ENCODE measurements around the gene AKAP17A.
A peak's percentile ranks its signal among the peaks of the same experiment; 100 is the strongest.

The AKAP17A gene

GRCh38 chrX:1629244-1629643 lies 37.8 kb downstream of the AKAP17A start:
- Histone ChIP-seq H3K27me3 (peaks cover 20% of the 10 kb centered on the region; the same call in 1 of the 2 replicates), H4K20me1 (no peaks in the 10 kb centered on the region), H3K9me3 (no peaks in the 10 kb centered on the region), H3K9ac (no peak overlapping the region), H3K36me3 (no peaks in the 10 kb centered on the region), H3K4me3 (no peak overlapping the region), H3K4me2 (peak overlapping the region; percentile 14; the same call in 1 of the 2 replicates), H3K4me1 (peaks cover 8% of the 10 kb centered on the region), H3K27ac (no peak overlapping the region)
- no peak for TF ChIP-seq Cebpa-rat (IDR thresholded peaks at IDR 0.05)

- Histone ChIP-seq H3K4me1 (peaks cover 20% of the 10 kb centered on the region), H3K9ac (no peak overlapping the region)
These were observed 54.6 kb downstream of the AKAP17A start for GRCh38 chrX:1646009-1646408.

GRCh38 chrX:1649621-1650020 lies 58.2 kb downstream of the AKAP17A start:
- Histone ChIP-seq H3K4me1 (peaks cover 20% of the 10 kb centered on the region), H3K4me3 (no peak overlapping the region), H3K27ac (no peak overlapping the region), H3K27me3 (no peaks in the 10 kb centered on the region), H3K36me3 (no peaks in the 10 kb centered on the region), H3K9ac (no peak overlapping the region), H4K20me1 (no peaks in the 10 kb centered on the region), H3K9me3 (peaks cover 11% of the 10 kb centered on the region), H3K4me2 (peak overlapping the region; percentile 69)
- no peak for TF ChIP-seq Cebpa-rat (IDR thresholded peaks at IDR 0.05)

More at GRCh38 chrX:1646009-1646408, 54.6 kb downstream of the AKAP17A start:
- no peak for TF ChIP-seq Cebpa-rat (IDR thresholded peaks at IDR 0.05)
- H3K36me3 ChIP-seq = no peaks in the 10 kb centered on the region
- H3K4me3 ChIP-seq = no peak overlapping the region
- H4K20me1 ChIP-seq = no peaks in the 10 kb centered on the region
- no peak overlapping the region for H3K27ac ChIP-seq
- H3K27me3 ChIP-seq = no peaks in the 10 kb centered on the region
- no peak overlapping the region for H3K4me2 ChIP-seq
- H3K9me3 ChIP-seq = peaks cover 11% of the 10 kb centered on the region
